ENCODE data around the gene DIP2C. TPM values are rescaled to one million over a fixed set of nuclear protein-coding genes. Genes with fewer than 3 reads are reported as not detected.

The DIP2C gene
- total RNA-seq, 1 experiment from 2014 or later: 11.0 TPM

DNA sequence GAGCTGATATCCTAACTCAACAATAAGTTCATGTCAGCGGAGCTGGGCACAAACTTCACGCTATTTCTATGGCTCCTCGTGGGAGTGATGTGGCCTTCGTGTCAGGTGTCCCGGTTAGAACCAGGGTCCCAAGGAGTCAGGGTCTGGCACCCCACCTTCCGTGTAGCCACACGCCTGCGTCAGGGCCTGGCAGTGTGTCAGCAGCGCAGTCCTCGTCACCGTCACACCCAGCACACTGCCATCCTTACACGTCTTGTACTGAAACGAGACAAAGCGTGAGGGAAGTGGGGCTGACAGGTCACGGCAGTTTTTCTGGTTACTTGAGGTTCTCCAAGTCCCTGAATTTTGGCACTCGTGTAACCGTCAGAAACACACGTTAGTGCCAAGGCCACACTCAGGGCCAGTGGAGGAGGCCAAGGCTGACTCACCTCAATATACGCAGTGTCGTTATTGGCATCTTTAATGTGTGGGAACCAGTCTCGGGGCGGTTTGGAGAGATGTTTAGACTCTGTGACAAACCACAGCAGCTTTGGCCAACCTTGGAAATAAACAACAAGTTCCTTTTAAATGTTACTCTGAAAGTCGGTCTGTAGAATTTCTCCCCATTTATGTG, 299.5 kb downstream of the DIP2C start (continued):
- TF ChIP-seq OVOL2 (CRISPR knock-in tag; IDR thresholded peaks at IDR 0.05; ENCODE audit: borderline replicate concordance) (no peak), RELA (CRISPR knock-in tag; IDR thresholded peaks at IDR 0.05; ENCODE audit: borderline replicate concordance) (no peak), ZNF219 (CRISPR knock-in tag; IDR thresholded peaks at IDR 0.05; ENCODE audit: borderline replicate concordance) (no peak), TP53 (CRISPR knock-in tag; IDR thresholded peaks at IDR 0.05) (no peak), HMGA2 (CRISPR knock-in tag; IDR thresholded peaks at IDR 0.05) (no peak), RORB (CRISPR knock-in tag; IDR thresholded peaks at IDR 0.05) (no peak)
- TF ChIP-seq, protein P1, sequence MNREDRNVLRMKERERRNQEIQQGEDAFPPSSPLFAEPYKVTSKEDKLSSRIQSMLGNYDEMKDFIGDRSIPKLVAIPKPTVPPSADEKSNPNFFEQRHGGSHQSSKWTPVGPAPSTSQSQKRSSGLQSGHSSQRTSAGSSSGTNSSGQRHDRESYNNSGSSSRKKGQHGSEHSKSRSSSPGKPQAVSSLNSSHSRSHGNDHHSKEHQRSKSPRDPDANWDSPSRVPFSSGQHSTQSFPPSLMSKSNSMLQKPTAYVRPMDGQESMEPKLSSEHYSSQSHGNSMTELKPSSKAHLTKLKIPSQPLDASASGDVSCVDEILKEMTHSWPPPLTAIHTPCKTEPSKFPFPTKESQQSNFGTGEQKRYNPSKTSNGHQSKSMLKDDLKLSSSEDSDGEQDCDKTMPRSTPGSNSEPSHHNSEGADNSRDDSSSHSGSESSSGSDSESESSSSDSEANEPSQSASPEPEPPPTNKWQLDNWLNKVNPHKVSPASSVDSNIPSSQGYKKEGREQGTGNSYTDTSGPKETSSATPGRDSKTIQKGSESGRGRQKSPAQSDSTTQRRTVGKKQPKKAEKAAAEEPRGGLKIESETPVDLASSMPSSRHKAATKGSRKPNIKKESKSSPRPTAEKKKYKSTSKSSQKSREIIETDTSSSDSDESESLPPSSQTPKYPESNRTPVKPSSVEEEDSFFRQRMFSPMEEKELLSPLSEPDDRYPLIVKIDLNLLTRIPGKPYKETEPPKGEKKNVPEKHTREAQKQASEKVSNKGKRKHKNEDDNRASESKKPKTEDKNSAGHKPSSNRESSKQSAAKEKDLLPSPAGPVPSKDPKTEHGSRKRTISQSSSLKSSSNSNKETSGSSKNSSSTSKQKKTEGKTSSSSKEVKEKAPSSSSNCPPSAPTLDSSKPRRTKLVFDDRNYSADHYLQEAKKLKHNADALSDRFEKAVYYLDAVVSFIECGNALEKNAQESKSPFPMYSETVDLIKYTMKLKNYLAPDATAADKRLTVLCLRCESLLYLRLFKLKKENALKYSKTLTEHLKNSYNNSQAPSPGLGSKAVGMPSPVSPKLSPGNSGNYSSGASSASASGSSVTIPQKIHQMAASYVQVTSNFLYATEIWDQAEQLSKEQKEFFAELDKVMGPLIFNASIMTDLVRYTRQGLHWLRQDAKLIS (CRISPR knock-in tag; IDR thresholded peaks at IDR 0.05; ENCODE audit: borderline replicate concordance): no peak
- TF ChIP-seq, protein P2, sequence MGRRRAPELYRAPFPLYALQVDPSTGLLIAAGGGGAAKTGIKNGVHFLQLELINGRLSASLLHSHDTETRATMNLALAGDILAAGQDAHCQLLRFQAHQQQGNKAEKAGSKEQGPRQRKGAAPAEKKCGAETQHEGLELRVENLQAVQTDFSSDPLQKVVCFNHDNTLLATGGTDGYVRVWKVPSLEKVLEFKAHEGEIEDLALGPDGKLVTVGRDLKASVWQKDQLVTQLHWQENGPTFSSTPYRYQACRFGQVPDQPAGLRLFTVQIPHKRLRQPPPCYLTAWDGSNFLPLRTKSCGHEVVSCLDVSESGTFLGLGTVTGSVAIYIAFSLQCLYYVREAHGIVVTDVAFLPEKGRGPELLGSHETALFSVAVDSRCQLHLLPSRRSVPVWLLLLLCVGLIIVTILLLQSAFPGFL (CRISPR knock-in tag; IDR thresholded peaks at IDR 0.05; ENCODE audit: borderline replicate concordance): no peak

DNA sequence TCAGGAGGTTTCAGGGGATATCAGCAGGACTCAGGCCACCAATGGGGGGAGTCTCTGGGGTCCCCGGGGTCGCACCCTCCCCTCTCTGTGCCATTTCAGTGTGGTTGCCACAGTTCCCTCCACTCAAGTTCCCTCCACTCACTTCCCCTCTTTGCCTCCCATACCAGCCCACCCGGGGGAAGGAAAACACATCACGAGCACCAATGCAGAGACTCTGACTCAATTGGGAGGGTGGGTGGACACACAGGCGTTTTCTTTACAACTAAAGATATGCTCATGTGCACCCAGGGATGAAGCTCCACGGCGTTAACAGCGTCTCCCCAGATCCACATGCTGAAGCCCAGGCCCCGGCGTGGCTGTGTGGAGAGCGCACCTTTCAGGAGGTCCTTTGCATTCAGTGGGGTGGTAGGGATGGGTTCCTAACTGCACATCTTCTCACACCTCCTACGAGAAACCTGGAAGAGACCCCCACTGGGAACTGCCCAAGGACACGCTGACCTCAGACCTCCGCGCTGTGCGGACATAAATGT, 300.1 kb downstream of the DIP2C start:
- H3K4me3 Mint-ChIP-seq: no peak overlapping the region
- no peak overlapping the region for H3K27ac Mint-ChIP-seq
- POLR2A ChIA-PET: no interaction called here
- no peak for ATAC-seq
- TF ChIP-seq ZNF416 (CRISPR knock-in tag; IDR thresholded peaks at IDR 0.05): no peak
- no peak for TF ChIP-seq FOXP1 (CRISPR knock-in tag; IDR thresholded peaks at IDR 0.05; ENCODE audit: borderline replicate concordance)
- no peak for TF ChIP-seq ZNF263 (CRISPR knock-in tag; IDR thresholded peaks at IDR 0.05; ENCODE audit: low read depth)
- no peak for TF ChIP-seq ZNF396 (CRISPR knock-in tag; IDR thresholded peaks at IDR 0.05; ENCODE audit: borderline replicate concordance)
- TF ChIP-seq, protein P3, sequence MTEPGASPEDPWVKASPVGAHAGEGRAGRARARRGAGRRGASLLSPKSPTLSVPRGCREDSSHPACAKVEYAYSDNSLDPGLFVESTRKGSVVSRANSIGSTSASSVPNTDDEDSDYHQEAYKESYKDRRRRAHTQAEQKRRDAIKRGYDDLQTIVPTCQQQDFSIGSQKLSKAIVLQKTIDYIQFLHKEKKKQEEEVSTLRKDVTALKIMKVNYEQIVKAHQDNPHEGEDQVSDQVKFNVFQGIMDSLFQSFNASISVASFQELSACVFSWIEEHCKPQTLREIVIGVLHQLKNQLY (CRISPR knock-in tag; IDR thresholded peaks at IDR 0.05): no peak
- TF ChIP-seq, protein P4, sequence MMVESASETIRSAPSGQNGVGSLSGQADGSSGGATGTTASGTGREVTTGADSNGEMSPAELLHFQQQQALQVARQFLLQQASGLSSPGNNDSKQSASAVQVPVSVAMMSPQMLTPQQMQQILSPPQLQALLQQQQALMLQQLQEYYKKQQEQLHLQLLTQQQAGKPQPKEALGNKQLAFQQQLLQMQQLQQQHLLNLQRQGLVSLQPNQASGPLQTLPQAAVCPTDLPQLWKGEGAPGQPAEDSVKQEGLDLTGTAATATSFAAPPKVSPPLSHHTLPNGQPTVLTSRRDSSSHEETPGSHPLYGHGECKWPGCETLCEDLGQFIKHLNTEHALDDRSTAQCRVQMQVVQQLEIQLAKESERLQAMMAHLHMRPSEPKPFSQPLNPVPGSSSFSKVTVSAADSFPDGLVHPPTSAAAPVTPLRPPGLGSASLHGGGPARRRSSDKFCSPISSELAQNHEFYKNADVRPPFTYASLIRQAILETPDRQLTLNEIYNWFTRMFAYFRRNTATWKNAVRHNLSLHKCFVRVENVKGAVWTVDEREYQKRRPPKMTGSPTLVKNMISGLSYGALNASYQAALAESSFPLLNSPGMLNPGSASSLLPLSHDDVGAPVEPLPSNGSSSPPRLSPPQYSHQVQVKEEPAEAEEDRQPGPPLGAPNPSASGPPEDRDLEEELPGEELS (CRISPR knock-in tag; IDR thresholded peaks at IDR 0.05): no peak
- no peak for TF ChIP-seq PRRX2 (CRISPR knock-in tag; IDR thresholded peaks at IDR 0.05)
- no peak for TF ChIP-seq MXD4 (CRISPR knock-in tag; IDR thresholded peaks at IDR 0.05; ENCODE audit: borderline replicate concordance)
- no peak for TF ChIP-seq ZNF232 (CRISPR knock-in tag; IDR thresholded peaks at IDR 0.05)
- TF ChIP-seq, protein P5, sequence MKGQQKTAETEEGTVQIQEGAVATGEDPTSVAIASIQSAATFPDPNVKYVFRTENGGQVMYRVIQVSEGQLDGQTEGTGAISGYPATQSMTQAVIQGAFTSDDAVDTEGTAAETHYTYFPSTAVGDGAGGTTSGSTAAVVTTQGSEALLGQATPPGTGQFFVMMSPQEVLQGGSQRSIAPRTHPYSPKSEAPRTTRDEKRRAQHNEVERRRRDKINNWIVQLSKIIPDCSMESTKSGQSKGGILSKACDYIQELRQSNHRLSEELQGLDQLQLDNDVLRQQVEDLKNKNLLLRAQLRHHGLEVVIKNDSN (CRISPR knock-in tag; IDR thresholded peaks at IDR 0.05): no peak
- TF ChIP-seq, protein P6, sequence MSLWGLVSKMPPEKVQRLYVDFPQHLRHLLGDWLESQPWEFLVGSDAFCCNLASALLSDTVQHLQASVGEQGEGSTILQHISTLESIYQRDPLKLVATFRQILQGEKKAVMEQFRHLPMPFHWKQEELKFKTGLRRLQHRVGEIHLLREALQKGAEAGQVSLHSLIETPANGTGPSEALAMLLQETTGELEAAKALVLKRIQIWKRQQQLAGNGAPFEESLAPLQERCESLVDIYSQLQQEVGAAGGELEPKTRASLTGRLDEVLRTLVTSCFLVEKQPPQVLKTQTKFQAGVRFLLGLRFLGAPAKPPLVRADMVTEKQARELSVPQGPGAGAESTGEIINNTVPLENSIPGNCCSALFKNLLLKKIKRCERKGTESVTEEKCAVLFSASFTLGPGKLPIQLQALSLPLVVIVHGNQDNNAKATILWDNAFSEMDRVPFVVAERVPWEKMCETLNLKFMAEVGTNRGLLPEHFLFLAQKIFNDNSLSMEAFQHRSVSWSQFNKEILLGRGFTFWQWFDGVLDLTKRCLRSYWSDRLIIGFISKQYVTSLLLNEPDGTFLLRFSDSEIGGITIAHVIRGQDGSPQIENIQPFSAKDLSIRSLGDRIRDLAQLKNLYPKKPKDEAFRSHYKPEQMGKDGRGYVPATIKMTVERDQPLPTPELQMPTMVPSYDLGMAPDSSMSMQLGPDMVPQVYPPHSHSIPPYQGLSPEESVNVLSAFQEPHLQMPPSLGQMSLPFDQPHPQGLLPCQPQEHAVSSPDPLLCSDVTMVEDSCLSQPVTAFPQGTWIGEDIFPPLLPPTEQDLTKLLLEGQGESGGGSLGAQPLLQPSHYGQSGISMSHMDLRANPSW (CRISPR knock-in tag; conservative IDR thresholded peaks at IDR 0.05; ENCODE audit: low read depth): no peak
- no peak for TF ChIP-seq ZNF317 (CRISPR knock-in tag; IDR thresholded peaks at IDR 0.05; ENCODE audit: borderline replicate concordance, low read depth)
- TF ChIP-seq NFATC4 (CRISPR knock-in tag; IDR thresholded peaks at IDR 0.05): no peak
- no peak for TF ChIP-seq ZNF121 (CRISPR knock-in tag; IDR thresholded peaks at IDR 0.05)
- TF ChIP-seq FOXK1 (CRISPR knock-in tag; IDR thresholded peaks at IDR 0.05): no peak
- no peak for TF ChIP-seq JAZF1 (CRISPR knock-in tag; IDR thresholded peaks at IDR 0.05)
- no peak for TF ChIP-seq TEAD4 (CRISPR knock-in tag; IDR thresholded peaks at IDR 0.05)
- TF ChIP-seq ATF1 (CRISPR knock-in tag; IDR thresholded peaks at IDR 0.05): no peak
- no peak for DNase-seq (ENCODE audit: low spot score)
- H3K4me1 Mint-ChIP-seq: peaks cover 6% of the 10 kb centered on the region
- CTCF ChIA-PET: no interaction called here
- no peaks in the 10 kb centered on the region for H3K36me3 Mint-ChIP-seq
- no peaks in the 10 kb centered on the region for H3K9me3 Mint-ChIP-seq
- no peaks in the 10 kb centered on the region for H3K27me3 Mint-ChIP-seq (ENCODE audit: low read depth)

Data from WTC11 (cell line).